Keratinocyte (primary cell): ENCODE data around the gene ITPKB. TPM values are rescaled to one million over a fixed set of nuclear protein-coding genes. Genes with fewer than 3 reads are reported as not detected.

ENCODE experiments used
- DNase-seq: peaks from one replicate; pipeline ENCODE4 v3.0.0-alpha.2; 2011; ENCODE audit warnings: low read depth, missing footprints, low spot score
- FAIRE-seq: peaks from 2 replicates; lab custom pipeline; 2011; peaks lifted over from hg19 to GRCh38; lab: Jason Lieb, UNC
- H2AFZ ChIP-seq: 2 replicates; pipeline ENCODE4 v1.6.0; 2012; ENCODE audit warnings: low read length, control low read depth, inconsistent platforms; ENCODE audit not compliant: control insufficient read depth
- H3K27ac ChIP-seq: 2 replicates; pipeline ENCODE4 v1.5.1; 2011; ENCODE audit warnings: low read length; ENCODE audit not compliant: control insufficient read depth, insufficient read depth
- H3K27me3 ChIP-seq: 3 replicates; pipeline ENCODE4 v1.6.0; 2011; ENCODE audit warnings: low read length; ENCODE audit not compliant: control insufficient read depth, insufficient read depth; ENCODE audit errors: extremely low read depth
- H3K36me3 ChIP-seq, 2 experiments: 2 replicates in 1 of 2; 3 replicates in 1 of 2; pipeline ENCODE4 v1.5.1; 2011; ENCODE audit warnings: low read length in 2 of 2, mild to moderate bottlenecking in 1 of 2; ENCODE audit not compliant: control insufficient read depth in 2 of 2, insufficient read depth in 2 of 2; ENCODE audit errors: extremely low read depth in 1 of 2
- H3K4me1 ChIP-seq: 3 replicates; pipeline ENCODE4 v1.5.1; 2011; ENCODE audit warnings: low read length; ENCODE audit not compliant: control insufficient read depth, insufficient read depth; ENCODE audit errors: extremely low read depth
- H3K4me2 ChIP-seq: 3 replicates; pipeline ENCODE4 v1.6.0; 2011; ENCODE audit warnings: low read depth, low read length; ENCODE audit not compliant: control insufficient read depth, insufficient read depth; ENCODE audit errors: extremely low read depth
- H3K4me3 ChIP-seq, 3 experiments: fragments of 200-600 bp in 1 of 3; sonication (generic) in 1 of 3; 2 replicates in 2 of 3; 3 replicates in 1 of 3; pipeline ENCODE4 v1.5.1; 2011 to 2016; ENCODE audit warnings: low read length in 3 of 3, mild to moderate bottlenecking in 3 of 3, control low read depth in 2 of 3, inconsistent platforms in 1 of 3, low read depth in 1 of 3, mixed read lengths in 1 of 3, mixed run types in 1 of 3, moderate library complexity in 1 of 3; ENCODE audit not compliant: control insufficient read depth in 2 of 3, insufficient read depth in 2 of 3; ENCODE audit errors: extremely low read depth in 1 of 3
- H3K79me2 ChIP-seq: 2 replicates; pipeline ENCODE4 v1.6.0; 2012; ENCODE audit warnings: low read length; ENCODE audit not compliant: control insufficient read depth, insufficient read depth
- H3K9ac ChIP-seq: 3 replicates; pipeline ENCODE4 v1.6.0; 2011; ENCODE audit warnings: low read length; ENCODE audit not compliant: control insufficient read depth, insufficient read depth; ENCODE audit errors: extremely low read depth
- H3K9me1 ChIP-seq: 3 replicates; pipeline ENCODE4 v1.6.0; 2011; ENCODE audit warnings: low read length; ENCODE audit not compliant: control insufficient read depth, insufficient read depth; ENCODE audit errors: extremely low read depth
- H3K9me3 ChIP-seq: 2 replicates; pipeline ENCODE4 v1.5.1; 2012; ENCODE audit warnings: low read depth, low read length; ENCODE audit not compliant: control insufficient read depth
- H4K20me1 ChIP-seq: 3 replicates; pipeline ENCODE4 v1.6.0; 2011; ENCODE audit warnings: low read length; ENCODE audit not compliant: control insufficient read depth, insufficient read depth; ENCODE audit errors: extremely low read depth
- EZH2 ChIP-seq: IDR thresholded peaks from one replicate; pipeline ENCODE4 v1.6.1; 2012; ENCODE audit warnings: inconsistent platforms, mild to moderate bottlenecking, low read length, moderate library complexity
- dilution Hi-C: fragments of 300-500 bp; cut with MboI; formaldehyde crosslinking; loops from one replicate; pipeline ENCODE4 v1.7.0; 2020; ENCODE audit warnings: low sequenced_read_pairs; ENCODE audit not compliant: extremely low pct_ligation_motif_present
- polyA plus RNA-seq, 5 experiments: library from polyadenylated mRNA; depleted of rRNA in 3 of 5; stranded (reverse) in 3 of 5; stranded (forward) in 1 of 5; unstranded in 1 of 5; fragments of >200 nt; gene quantifications; 1 replicate in 1 of 5; 2 replicates in 3 of 5; 3 replicates in 1 of 5; pipeline versions ENCODE4 v1.2.1 to v1.2.3, GENCODE V29; 2011 to 2012; ENCODE audit warnings: missing spikeins in 2 of 5, low read depth in 1 of 5, low replicate concordance in 1 of 5
- TF ChIP-seq, protein P1 (sequence below), 3 experiments: IDR thresholded peaks in 1 of 3; conservative IDR thresholded peaks in 1 of 3; optimal IDR thresholded peaks in 1 of 3; 2 replicates in 2 of 3; 3 replicates in 1 of 3; pipeline versions ENCODE3 to v1.5.1; 2011; ENCODE audit warnings: low read length in 3 of 3, mild to moderate bottlenecking in 3 of 3, moderate library complexity in 2 of 3, control low read depth in 1 of 3, inconsistent platforms in 1 of 3; ENCODE audit not compliant: insufficient read depth in 2 of 3; ENCODE audit errors: extremely low read depth in 1 of 3

Gene ITPKB
- polyA plus RNA-seq, 1 donor (not counting 4 experiments of a cell fraction or from before 2014, with no cell fraction given) = 3.2 TPM

DNA sequence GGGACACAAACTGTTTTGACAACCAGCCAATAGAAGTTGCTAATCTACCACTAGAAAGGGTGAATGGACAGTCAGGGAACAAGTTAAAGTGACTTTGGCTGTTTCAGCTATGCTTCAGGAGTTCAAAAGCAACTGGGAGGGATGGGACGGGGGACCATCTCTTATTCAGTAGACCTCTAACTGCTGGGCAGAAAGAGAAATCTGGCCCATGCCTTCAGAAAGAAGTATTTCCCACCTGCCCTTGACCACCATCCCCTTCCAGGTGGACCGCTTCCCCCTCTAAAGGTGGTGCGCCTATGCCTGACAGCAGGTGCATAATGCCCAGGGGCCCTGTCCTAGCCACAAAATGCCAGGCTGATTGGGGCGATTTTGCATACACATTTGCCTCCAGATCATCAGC lies 5.2 kb downstream of the ITPKB start:
- FAIRE-seq = no peak
- Histone ChIP-seq H3K27ac (no peak overlapping the region), H2AFZ (no peak overlapping the region), H3K4me3 (no peak overlapping the region), H3K4me1 (no peaks in the 10 kb centered on the region), H3K9me3 (no peaks in the 10 kb centered on the region), H3K9me1 (no peaks in the 10 kb centered on the region), H3K9ac (no peak overlapping the region), H3K36me3 (peaks cover 4 to 12% of the 10 kb centered on the region in 2 experiments), H3K27me3 (no peaks in the 10 kb centered on the region), H4K20me1 (no peaks in the 10 kb centered on the region), H3K79me2 (peaks cover 17% of the 10 kb centered on the region), H3K4me2 (no peak overlapping the region)
- DNase-seq = no peak
- dilution Hi-C loops = no loop called here
- TF ChIP-seq, protein P1, sequence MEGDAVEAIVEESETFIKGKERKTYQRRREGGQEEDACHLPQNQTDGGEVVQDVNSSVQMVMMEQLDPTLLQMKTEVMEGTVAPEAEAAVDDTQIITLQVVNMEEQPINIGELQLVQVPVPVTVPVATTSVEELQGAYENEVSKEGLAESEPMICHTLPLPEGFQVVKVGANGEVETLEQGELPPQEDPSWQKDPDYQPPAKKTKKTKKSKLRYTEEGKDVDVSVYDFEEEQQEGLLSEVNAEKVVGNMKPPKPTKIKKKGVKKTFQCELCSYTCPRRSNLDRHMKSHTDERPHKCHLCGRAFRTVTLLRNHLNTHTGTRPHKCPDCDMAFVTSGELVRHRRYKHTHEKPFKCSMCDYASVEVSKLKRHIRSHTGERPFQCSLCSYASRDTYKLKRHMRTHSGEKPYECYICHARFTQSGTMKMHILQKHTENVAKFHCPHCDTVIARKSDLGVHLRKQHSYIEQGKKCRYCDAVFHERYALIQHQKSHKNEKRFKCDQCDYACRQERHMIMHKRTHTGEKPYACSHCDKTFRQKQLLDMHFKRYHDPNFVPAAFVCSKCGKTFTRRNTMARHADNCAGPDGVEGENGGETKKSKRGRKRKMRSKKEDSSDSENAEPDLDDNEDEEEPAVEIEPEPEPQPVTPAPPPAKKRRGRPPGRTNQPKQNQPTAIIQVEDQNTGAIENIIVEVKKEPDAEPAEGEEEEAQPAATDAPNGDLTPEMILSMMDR (optimal IDR thresholded peaks at IDR 0.05 in 1 of 3, IDR thresholded peaks at IDR 0.05 in 1 of 3, conservative IDR thresholded peaks at IDR 0.05 in 1 of 3; ENCODE audit: extremely low read depth in 1 of 3, insufficient read depth in 2 of 3, low read length in 3 of 3) = no peak
- TF ChIP-seq EZH2 = no peak

GRCh38 chr1:226733304-226733703 lies 5.8 kb downstream of the ITPKB start:
- Histone ChIP-seq H3K9me1 (no peaks in the 10 kb centered on the region), H3K36me3 (peaks cover 7 to 12% of the 10 kb centered on the region in 2 experiments), H3K27me3 (no peaks in the 10 kb centered on the region), H2AFZ (no peak overlapping the region), H4K20me1 (no peaks in the 10 kb centered on the region), H3K4me3 (no peak overlapping the region), H3K9me3 (no peaks in the 10 kb centered on the region), H3K4me1 (no peaks in the 10 kb centered on the region), H3K79me2 (peaks cover 21% of the 10 kb centered on the region), H3K4me2 (no peak overlapping the region), H3K27ac (no peak overlapping the region), H3K9ac (no peak overlapping the region)
- DNase-seq (no peak), FAIRE-seq (no peak)
- dilution Hi-C loops = no loop called here
- no peak for TF ChIP-seq EZH2
- TF ChIP-seq, protein P1 (optimal IDR thresholded peaks at IDR 0.05 in 1 of 3, IDR thresholded peaks at IDR 0.05 in 1 of 3, conservative IDR thresholded peaks at IDR 0.05 in 1 of 3; ENCODE audit: extremely low read depth in 1 of 3, insufficient read depth in 2 of 3, low read length in 3 of 3) = no peak
